Activated CD4-positive, alpha-beta T cell treated with anti-CD3 and anti-CD28 coated beads, Interleukin-2, Interleukin-6, amounts not matched to agents 100 ng/mL and 50 ng/mL, durations not matched to agents 16 hours and 8 hours (primary cell): ENCODE measurements around the gene SLFN11.
"Not testable (repeated sequence)": the region's sequence is repeated elsewhere in the genome, so short reads cannot be mapped to it uniquely, and the experiment has no call there.

Experiments used
- DNase-seq: peaks from one replicate; pipeline ENCODE4 v3.0.0-alpha.2; 2020

Gene SLFN11, protein sequence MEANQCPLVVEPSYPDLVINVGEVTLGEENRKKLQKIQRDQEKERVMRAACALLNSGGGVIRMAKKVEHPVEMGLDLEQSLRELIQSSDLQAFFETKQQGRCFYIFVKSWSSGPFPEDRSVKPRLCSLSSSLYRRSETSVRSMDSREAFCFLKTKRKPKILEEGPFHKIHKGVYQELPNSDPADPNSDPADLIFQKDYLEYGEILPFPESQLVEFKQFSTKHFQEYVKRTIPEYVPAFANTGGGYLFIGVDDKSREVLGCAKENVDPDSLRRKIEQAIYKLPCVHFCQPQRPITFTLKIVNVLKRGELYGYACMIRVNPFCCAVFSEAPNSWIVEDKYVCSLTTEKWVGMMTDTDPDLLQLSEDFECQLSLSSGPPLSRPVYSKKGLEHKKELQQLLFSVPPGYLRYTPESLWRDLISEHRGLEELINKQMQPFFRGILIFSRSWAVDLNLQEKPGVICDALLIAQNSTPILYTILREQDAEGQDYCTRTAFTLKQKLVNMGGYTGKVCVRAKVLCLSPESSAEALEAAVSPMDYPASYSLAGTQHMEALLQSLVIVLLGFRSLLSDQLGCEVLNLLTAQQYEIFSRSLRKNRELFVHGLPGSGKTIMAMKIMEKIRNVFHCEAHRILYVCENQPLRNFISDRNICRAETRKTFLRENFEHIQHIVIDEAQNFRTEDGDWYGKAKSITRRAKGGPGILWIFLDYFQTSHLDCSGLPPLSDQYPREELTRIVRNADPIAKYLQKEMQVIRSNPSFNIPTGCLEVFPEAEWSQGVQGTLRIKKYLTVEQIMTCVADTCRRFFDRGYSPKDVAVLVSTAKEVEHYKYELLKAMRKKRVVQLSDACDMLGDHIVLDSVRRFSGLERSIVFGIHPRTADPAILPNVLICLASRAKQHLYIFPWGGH

GRCh38 chr17:35373534-35373983, at the start of gene SLFN11:
Gene SLFN11 (minus strand): TSS chr17:35373621. CDS start chr17:35363807, 9,814 bp downstream.
- DNase-seq = peak; percentile 93

- not testable (repeated sequence) for DNase-seq
Measured at GRCh38 chr17:35421069-35421468, 47.6 kb upstream of the SLFN11 start.

DNA sequence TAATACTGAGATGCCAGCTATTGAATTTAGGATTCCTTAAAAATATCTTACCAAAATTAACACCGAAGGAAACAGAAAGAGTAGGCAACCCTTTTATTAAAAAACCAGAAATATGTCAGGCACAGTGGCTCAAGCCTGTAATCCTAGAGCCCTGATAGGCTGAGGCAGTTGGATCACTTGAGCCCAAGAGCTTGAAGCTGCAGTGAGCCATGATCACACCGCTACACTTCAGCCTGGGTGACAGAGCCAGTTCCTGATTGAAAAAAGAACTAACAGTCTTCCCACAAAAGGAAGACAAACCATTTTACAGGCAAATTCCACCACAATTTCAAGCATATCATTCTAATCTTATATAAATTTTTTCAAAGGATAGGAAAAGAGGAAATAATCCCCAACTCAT, 43.2 kb upstream of the SLFN11 start:
- DNase-seq = no peak

DNA sequence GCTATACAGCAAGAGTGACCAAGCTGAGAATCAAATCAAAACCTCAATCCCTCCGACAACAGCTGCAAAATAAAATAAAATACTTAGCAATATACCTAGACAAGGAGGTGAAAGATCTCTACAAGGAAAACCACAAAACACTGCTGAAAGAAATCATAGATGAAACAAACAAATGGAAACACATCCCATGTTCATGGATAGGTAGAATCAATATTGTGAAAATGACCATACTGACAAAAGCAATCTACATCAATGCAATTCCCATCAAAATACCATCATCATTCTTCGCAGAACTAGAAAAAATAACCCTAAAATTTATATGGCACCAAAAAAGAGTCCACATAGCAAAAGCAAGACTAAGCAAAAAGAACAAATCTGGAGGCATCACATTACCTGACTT, 41.3 kb upstream of the SLFN11 start:
- DNase-seq = not testable (repeated sequence)

DNA sequence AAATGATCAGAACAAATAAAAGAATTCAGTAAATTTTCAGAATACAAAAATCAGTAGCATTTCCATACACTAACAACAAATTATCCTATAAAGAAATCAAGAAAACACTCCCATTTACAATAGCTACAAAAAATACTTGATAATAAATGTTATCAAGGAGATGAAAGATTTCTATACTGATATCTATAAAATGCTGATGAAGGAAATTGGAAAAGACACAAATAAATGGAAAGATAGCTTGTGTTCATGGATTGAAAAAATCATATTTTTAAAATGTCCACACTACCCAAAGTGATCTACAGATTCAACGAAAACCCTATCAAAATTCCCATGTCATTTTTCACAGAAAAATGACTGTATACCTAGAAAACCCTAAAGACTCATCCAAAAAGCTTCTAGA, 40.8 kb upstream of the SLFN11 start:
- DNase-seq = no peak

- no peak for DNase-seq
Measured at GRCh38 chr17:35407531-35407930, 34.1 kb upstream of the SLFN11 start.

GRCh38 chr17:35406568-35406967, 33.1 kb upstream of the SLFN11 start:
- no peak for DNase-seq

GRCh38 chr17:35404360-35404759, 30.9 kb upstream of the SLFN11 start:
- peak; percentile 8 for DNase-seq

- not testable (repeated sequence) for DNase-seq
Measured at GRCh38 chr17:35393783-35394182, 20.4 kb upstream of the SLFN11 start.

DNA sequence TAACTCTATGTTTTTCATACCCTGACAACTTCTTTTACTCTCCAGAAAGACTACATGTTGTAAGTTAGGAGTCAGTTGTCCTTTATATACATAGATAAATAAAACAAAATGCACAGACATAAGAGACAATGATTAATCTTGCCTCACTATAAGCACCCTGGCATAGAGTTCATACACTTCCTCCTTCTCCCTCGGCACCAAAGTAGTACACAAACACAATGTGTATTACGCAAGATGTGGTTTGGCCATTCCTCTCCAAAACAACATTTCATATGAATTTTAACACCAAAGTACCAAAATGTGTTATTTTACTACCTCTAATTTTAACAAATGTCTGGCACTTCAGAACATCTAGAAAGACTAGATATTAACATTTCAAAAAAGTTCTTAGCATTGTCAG, 17.2 kb upstream of the SLFN11 start:
- no peak for DNase-seq

DNA sequence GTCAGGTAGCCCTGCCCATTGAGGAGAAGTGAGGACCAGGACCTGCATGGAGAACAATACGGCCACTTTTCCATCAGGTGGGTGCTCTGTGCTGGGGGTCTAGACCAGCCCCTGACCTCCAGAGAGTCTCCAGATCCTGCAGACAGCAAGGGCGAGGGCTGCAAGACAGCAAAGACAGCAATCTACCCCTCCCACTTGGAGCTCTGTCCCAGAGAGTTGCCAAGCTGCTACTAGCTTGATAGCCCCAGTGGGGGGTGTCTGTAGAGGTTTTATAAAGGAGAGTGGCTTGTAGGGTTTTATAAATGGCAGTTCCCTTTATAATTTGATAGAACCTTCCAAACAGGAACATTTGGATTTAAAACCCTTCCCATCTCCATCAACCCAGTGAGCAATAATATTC, 16.7 kb upstream of the SLFN11 start:
- no peak for DNase-seq

- DNase-seq = no peak
Measured at GRCh38 chr17:35387496-35387895, 14.1 kb upstream of the SLFN11 start.

GRCh38 chr17:35377706-35378105, 4.3 kb upstream of the SLFN11 start:
- no peak for DNase-seq

DNA sequence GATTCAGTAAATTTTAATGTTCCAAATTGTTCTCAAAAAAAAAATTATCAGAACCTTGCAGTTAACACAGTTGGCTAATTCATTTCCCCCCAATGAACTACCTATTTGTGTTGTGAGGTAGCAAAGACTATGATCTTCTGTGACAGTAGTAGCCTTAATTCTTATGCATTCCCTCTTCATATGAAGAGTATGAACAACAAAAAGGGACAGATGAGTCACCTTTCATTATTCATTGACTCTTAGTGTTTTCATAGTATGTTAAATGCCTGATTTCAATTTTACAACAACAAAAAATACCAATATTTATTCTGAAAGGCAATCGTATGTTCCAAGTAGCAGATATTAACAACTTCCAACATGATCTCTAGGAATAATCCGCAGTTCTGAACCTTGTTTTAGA, 3.6 kb upstream of the SLFN11 start:
- no peak for DNase-seq

DNA sequence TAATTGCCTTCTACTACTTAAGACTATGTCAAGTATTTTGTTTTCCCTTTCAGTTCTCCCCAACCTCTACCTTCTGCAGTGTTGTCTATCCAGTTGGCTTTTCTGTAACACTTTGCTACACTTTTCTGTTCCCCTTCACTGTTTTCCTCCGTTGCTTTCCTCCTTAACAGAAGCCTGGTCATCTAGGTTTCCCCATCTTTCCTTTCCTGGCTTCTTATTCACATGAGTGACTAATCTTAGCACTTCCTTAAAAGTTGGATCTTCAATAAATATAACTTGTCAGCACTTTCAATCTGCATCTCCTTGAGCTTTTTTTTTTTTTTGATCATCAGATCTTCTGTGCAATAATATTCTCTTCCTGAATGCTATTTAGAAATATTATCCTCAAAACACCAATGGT, 2.8 kb upstream of the SLFN11 start:
- no peak for DNase-seq

DNA sequence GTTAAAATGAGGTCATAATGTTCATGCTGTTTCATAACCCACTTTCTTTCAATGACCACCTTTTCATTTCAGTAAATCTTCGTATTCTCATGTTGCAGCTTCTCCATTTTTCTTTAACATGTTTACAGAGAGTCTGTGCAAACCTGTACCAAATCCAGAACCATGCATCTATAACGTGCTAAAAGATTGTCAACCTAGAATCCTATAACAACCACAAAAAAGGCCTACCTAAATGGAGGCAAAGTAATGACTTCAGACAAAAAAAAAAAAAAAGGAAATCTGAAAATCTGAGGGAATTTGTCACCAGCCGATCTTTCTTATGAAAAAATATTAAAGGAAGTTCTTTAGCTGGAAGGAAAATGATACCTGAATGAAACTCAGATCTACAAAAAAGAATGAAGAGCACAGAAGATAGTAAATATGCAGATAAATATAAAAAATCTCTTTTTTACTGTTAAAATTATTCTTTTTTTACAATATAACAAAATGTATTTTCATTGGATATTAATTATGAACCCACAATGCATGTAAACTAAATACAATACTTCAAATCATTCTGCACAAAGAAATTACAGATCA, 1.4 kb upstream of the SLFN11 start:
- DNase-seq = no peak

DNA sequence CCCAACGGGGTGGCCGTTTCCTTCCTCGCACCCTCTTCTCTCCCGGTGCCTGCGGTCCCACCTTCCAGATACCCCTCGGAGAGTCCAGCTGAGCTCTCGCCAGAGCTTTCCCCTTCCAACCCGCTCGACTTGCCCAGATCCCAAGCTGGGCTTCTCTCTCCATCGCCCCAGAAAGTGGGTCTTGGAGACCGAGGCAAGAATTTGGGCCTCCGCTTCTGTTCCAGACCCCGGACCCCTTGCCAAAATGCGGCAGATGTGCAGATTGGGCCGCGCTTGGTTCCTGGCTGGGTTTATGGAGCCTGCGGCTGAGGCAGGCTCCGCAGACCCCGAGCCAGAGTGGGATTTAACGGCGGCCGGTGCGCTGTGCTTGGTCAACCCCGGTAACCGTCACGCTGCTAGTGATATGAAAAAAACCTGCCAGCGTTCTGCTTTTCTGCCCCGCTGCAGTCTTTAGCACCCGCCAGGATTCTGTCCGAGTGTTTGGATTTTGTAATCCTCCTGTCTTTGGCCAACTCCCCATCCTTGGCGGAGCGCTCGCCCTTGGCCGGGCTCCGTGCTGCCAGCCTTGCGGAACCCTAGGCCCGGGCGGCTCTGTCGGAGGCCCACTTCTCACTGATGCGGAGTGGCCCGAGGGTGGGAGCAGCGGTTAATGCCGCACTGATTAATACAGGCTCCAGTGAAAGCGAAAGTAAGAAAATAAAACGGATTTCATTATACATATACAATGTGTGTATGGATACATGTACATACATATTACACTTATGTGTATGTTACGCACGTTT, 754 bp upstream of the SLFN11 start:
- DNase-seq = peak; percentile 73

- DNase-seq = peak; percentile 31
Measured at GRCh38 chr17:35372846-35373533, 431 bp downstream of the SLFN11 start.

- no peak for DNase-seq
Measured at GRCh38 chr17:35371934-35372333, 1.5 kb downstream of the SLFN11 start.

DNA sequence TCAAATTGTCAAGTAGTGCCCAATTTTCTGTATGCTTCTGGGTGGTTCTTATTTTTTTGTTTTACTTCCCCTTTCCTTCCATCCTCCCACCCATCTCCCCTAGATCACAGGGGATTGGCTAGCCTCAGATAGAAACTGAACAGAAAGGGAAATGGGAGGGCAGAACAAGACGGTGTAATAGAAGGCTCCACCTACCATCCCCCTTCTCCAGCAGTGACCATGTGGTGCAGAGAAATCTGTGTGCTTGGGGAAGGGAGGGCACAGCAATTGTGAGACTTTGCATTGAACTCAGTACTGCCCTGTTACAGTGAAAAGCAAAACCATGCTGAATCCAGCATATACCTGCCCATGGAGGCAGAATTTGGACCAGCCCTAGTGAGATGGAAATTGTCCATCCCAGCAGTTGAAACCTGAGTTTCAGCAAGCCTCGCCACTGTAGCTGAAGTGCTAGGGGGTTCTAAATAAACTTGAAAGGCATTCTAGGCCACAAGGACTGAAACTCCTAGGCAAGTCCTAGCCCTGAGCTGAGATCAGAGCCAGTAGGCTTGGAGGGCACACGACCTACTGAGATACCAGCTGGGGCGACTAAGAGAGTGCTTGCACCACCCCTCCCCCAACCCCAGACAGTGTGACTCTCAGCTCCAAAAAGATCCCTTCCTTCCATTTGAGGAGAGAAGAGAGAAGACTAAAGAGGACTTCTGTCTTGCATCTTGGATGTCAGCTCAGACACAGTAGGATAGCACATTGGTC, 5.2 kb downstream of the SLFN11 start:
- DNase-seq = peak; percentile 45

GRCh38 chr17:35361027-35361426, 12.4 kb downstream of the SLFN11 start:
- no peak for DNase-seq
